K562 (cell line): ENCODE data around the gene RNU2-1. TPM values are rescaled to one million over a fixed set of nuclear protein-coding genes. Genes with fewer than 3 reads are reported as not detected.

ENCODE experiments used
- ATAC-seq: fragments of 200-7000 bp; cut with Tn5 transposase; 3 replicates; pipeline ENCODE4 v1.9.1; 2020; ENCODE audit warnings: moderate library complexity
- BruUV-seq: library from RNA; stranded (reverse); fragments of 400-500 nt; replicated peaks from 2 replicates; lab custom pipeline; 2021; lab: Mats Ljungman, UMichigan
- CTCF ChIA-PET: fragments of 300-600 bp; formaldehyde crosslinking; extraction: SDS; loops from one replicate; lab custom pipeline; 2021; ENCODE audit warnings: low intra/inter-chr PET ratio; lab: Yijun Ruan, JAX
- POLR2A ChIA-PET: fragments of 300-600, 350-650 bp; sonication (Branson Sonifier 250); formaldehyde crosslinking; extraction: SDS; loops from one replicate; lab custom pipeline; 2021; ENCODE audit warnings: antibody characterized with exemption, inconsistent platforms; lab: Yijun Ruan, JAX
- DNase-seq, 4 experiments: peaks; one replicate each; pipeline versions ENCODE4 v3.0.0 to v3.0.0-alpha.2; 2011 to 2018; ENCODE audit warnings: low spot score in 3 of 4, mixed read lengths in 3 of 4; ENCODE audit errors: extremely low read depth in 1 of 4
- FAIRE-seq: peaks from 2 replicates; lab custom pipeline; 2011; peaks lifted over from hg19 to GRCh38; lab: Jason Lieb, UNC
- H2AFZ ChIP-seq: 2 replicates; pipeline ENCODE4 v1.6.0; 2011; ENCODE audit warnings: low read depth, low read length, control low read depth, inconsistent platforms
- H3K27ac ChIP-seq: fragments of 200-600 bp; 3 replicates; pipeline ENCODE4 v1.8.0; 2011; ENCODE audit warnings: low read depth, mild to moderate bottlenecking, control low read depth, inconsistent platforms, low read length, moderate library complexity, mixed read lengths; ENCODE audit errors: extremely low read depth
- H3K27me3 ChIP-seq, 2 experiments: fragments of 300-600 bp in 1 of 2; 2 replicates in 1 of 2; 3 replicates in 1 of 2; pipeline versions ENCODE4 v1.6.0 to v1.8.0; 2011; ENCODE audit warnings: inconsistent platforms in 2 of 2, low read length in 2 of 2, mild to moderate bottlenecking in 1 of 2, mixed read lengths in 1 of 2, moderate library complexity in 1 of 2; ENCODE audit not compliant: control insufficient read depth in 2 of 2, insufficient read depth in 2 of 2
- H3K36me3 ChIP-seq: fragments of 300-600 bp; 3 replicates; pipeline ENCODE4 v1.8.0; 2011; ENCODE audit warnings: mild to moderate bottlenecking, low read length, inconsistent platforms; ENCODE audit not compliant: control insufficient read depth, insufficient read depth
- H3K4me1 ChIP-seq, 2 experiments: fragments of 200-600 bp in 1 of 2; replicated peaks in 1 of 2; 2 replicates in 1 of 2; 3 replicates in 1 of 2; pipeline versions ENCODE4 v1.5.1 to v1.8.0; 2011; ENCODE audit warnings: inconsistent platforms in 2 of 2, low read length in 2 of 2, mild to moderate bottlenecking in 1 of 2, mixed read lengths in 1 of 2, moderate library complexity in 1 of 2; ENCODE audit not compliant: control insufficient read depth in 2 of 2, insufficient read depth in 2 of 2
- H3K4me2 ChIP-seq: 2 replicates; pipeline ENCODE4 v1.6.1; 2011; ENCODE audit warnings: low read length, control low read depth, inconsistent platforms, mixed read lengths; ENCODE audit not compliant: insufficient read depth
- H3K4me3 ChIP-seq: fragments of 200-600 bp; sonication (generic), shearing (Covaris generic); 2 replicates; pipeline ENCODE4 v1.5.1; 2016; ENCODE audit warnings: control low read depth, inconsistent platforms
- H3K79me2 ChIP-seq: fragments of 200-600 bp; 3 replicates; pipeline ENCODE4 v1.8.0; 2011; ENCODE audit warnings: low read length, inconsistent platforms; ENCODE audit not compliant: control insufficient read depth, insufficient read depth
- H3K9ac ChIP-seq, 2 experiments: 2 replicates each; pipeline versions ENCODE4 v1.6.0 to v1.6.1; 2011; ENCODE audit warnings: low read depth in 2 of 2, low read length in 2 of 2, control low read depth in 1 of 2, inconsistent platforms in 1 of 2, mild to moderate bottlenecking in 1 of 2, mixed read lengths in 1 of 2; ENCODE audit not compliant: insufficient read depth in 1 of 2
- H3K9me1 ChIP-seq: one replicate; pipeline ENCODE4 v1.6.0; 2011; ENCODE audit warnings: inconsistent platforms, mild to moderate bottlenecking, low read length, moderate library complexity; ENCODE audit not compliant: control insufficient read depth, insufficient read depth
- H3K9me3 ChIP-seq: replicated peaks from 2 replicates; pipeline ENCODE4 v1.5.1; 2011; ENCODE audit warnings: low read depth, low read length, inconsistent platforms; ENCODE audit not compliant: control insufficient read depth, insufficient read depth
- H4K20me1 ChIP-seq: replicated peaks from 2 replicates; pipeline ENCODE4 v1.6.1; 2011; ENCODE audit warnings: low read length, inconsistent platforms, mixed read lengths; ENCODE audit not compliant: control insufficient read depth, insufficient read depth
- BACH1 ChIP-seq: fragments of 200-800 bp; sonication (Bioruptor generic); IDR thresholded peaks from 2 replicates; pipeline ENCODE4 v1.6.1; 2016; ENCODE audit warnings: missing genetic modification characterization, missing compliant biosample characterization
- ELF2 ChIP-seq: fragments of 250-450 bp; sonication (Bioruptor Pico); IDR thresholded peaks from 2 replicates; pipeline ENCODE4 v1.5.0; 2021; ENCODE audit warnings: mild to moderate bottlenecking
- HEY1 ChIP-seq: fragments of 250-450 bp; sonication (Bioruptor Pico); IDR thresholded peaks from 2 replicates; pipeline ENCODE4 v1.5.0; 2020; ENCODE audit warnings: mild to moderate bottlenecking, moderate library complexity, borderline replicate concordance
- JUNB ChIP-seq: fragments of 450-650 bp; formaldehyde crosslinking; conservative IDR thresholded peaks from 2 replicates; pipeline ENCODE4 v1.4.0; 2020; ENCODE audit warnings: mild to moderate bottlenecking
- MED1 ChIP-seq: sonication (generic); formaldehyde crosslinking; IDR thresholded peaks from 2 replicates; pipeline ENCODE4 v1.8.1; 2023; ENCODE audit warnings: missing genetic modification reagents, borderline replicate concordance
- MEF2D ChIP-seq: conservative IDR thresholded peaks from 2 replicates; pipeline ENCODE4 v1.6.1; 2016; ENCODE audit warnings: low read depth, missing genetic modification characterization, missing compliant biosample characterization
- ZBTB26 ChIP-seq: fragments of 450-650 bp; formaldehyde crosslinking; IDR thresholded peaks from 2 replicates; pipeline ENCODE4 v1.4.0; 2022; ENCODE audit warnings: missing genetic modification characterization
- WGBS: fragments of 100-300 bp; shearing (Covaris generic); methylation state at CpG from one replicate; pipeline ENCODE4 v1.1.6; 2016; ENCODE audit warnings: low coverage, mixed read lengths; ENCODE audit not compliant: insufficient coverage; ENCODE audit errors: missing lambda C conversion rate; 5-methylcytosine and 5-hydroxymethylcytosine counted together
- in situ Hi-C: fragments of 300-500 bp; cut with MboI; formaldehyde crosslinking; loops from 4 replicates; pipeline ENCODE4 v1.15.0; 2018; ENCODE audit warnings: inconsistent platforms, mixed read lengths
- intact Hi-C: fragments of 100-400 bp; cut with micrococcal nuclease; formaldehyde crosslinking; loops from 2 replicates; pipeline ENCODE4 v1.14.2; 2022
- polyA plus RNA-seq, 8 experiments: library from polyadenylated mRNA; depleted of rRNA in 4 of 8; stranded (reverse) in 5 of 8; unstranded in 3 of 8; fragments of >200 nt; fragmentation: Nextera tagmentation in 2 of 8; fragmentation: Illumina TruSeq in 1 of 8; extraction: Ambion mirVana in 2 of 8; extraction: Trizol in 1 of 8; gene quantifications; 2 replicates each; pipeline versions ENCODE4 v1.2.1 to v1.2.3, GENCODE V29; 2011 to 2014; ENCODE audit warnings: inconsistent platforms in 1 of 8, missing spikeins in 1 of 8
- total RNA-seq, 7 experiments: library from RNA; depleted of rRNA in 6 of 7; stranded (reverse); fragments of >200 nt in 6 of 7; fragmentation: Illumina TruSeq in 2 of 7; extraction: Trizol in 2 of 7; gene quantifications; 2 replicates each; pipeline versions ENCODE4 v1.2.1 to v1.2.3, GENCODE V29; 2011 to 2021; ENCODE audit warnings: low replicate concordance in 1 of 7

RNU2-1 gene
- total and polyA plus RNA-seq, 9 of the 15 experiments (the other 6 are each of a cell fraction or from before 2014, with no cell fraction given), result 9,527 TPM; not detected in 8

- Histone ChIP-seq H3K4me3 (no peak overlapping the region), H3K4me1 (no peaks in the 10 kb centered on the region), H3K27ac (no peak overlapping the region), H2AFZ (no peak overlapping the region), H3K27me3 (no peaks in the 10 kb centered on the region), H3K9me3 (no peaks in the 10 kb centered on the region), H4K20me1 (no peaks in the 10 kb centered on the region), H3K9ac (no peak overlapping the region), H3K79me2 (no peaks in the 10 kb centered on the region), H3K36me3 (peaks cover 60% of the 10 kb centered on the region), H3K9me1 (no peaks in the 10 kb centered on the region), H3K4me2 (no peak overlapping the region)
- ATAC-seq (no peak), DNase-seq (no peak), FAIRE-seq (no peak)
- no TSS peak for BruUV-seq
- TF ChIP-seq MEF2D, result no peak
- no peak for TF ChIP-seq ELF2 (CRISPR knock-in tag)
- TF ChIP-seq HEY1 (CRISPR knock-in tag), result no peak
- TF ChIP-seq ZBTB26, result no peak
- no peak for TF ChIP-seq JUNB (CRISPR knock-in tag)
- TF ChIP-seq MED1 (CRISPR knock-in tag), result no peak
- no peak for TF ChIP-seq BACH1 (tag)
- POLR2A ChIA-PET, result interaction anchor here (0.7 to 6.7 kb wide), 11 partner anchors 10 to 168 kb away, joined by 3 to 48 read pairs (median 4); no protein-coding TSS in a partner anchor
- intact Hi-C loops (no loop called here), in situ Hi-C loops (no loop called here)
- CTCF ChIA-PET, result no interaction called here
- WGBS, result 92% methylated on average over 2 of the region's 2 CpGs
These were observed 34.1 kb downstream of the RNU2-1 start for GRCh38 chr17:43199633-43200032.
